ENCODE measurements around the gene CHORDC1.
"Not testable (repeated sequence)": the region's sequence is repeated elsewhere in the genome, so short reads cannot be mapped to it uniquely, and the experiment has no call there.

Gene CHORDC1

DNA sequence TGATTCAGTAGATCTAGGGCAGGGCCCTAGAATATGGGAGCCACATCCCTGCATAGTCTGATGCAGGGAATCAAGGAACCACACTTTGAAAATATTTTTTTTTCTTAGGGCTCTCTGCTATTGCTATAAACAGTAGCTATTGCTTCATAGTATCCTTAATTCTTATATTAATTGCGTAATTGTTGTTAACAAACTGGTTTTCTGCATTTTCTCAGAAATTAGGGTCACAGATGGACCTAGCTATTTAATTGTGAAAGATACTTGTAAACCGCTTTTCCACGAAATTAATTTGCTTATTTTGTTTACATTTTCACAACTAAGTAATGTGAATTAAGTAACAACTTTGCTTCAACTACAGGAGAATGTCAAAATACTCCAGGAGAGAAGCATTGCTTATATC is 54.3 kb downstream of the CHORDC1 start:
- peak overlapping the region; percentile 53; the same call in 1 of the 2 replicates for H3K27ac ChIP-seq
- TF ChIP-seq, protein P1, sequence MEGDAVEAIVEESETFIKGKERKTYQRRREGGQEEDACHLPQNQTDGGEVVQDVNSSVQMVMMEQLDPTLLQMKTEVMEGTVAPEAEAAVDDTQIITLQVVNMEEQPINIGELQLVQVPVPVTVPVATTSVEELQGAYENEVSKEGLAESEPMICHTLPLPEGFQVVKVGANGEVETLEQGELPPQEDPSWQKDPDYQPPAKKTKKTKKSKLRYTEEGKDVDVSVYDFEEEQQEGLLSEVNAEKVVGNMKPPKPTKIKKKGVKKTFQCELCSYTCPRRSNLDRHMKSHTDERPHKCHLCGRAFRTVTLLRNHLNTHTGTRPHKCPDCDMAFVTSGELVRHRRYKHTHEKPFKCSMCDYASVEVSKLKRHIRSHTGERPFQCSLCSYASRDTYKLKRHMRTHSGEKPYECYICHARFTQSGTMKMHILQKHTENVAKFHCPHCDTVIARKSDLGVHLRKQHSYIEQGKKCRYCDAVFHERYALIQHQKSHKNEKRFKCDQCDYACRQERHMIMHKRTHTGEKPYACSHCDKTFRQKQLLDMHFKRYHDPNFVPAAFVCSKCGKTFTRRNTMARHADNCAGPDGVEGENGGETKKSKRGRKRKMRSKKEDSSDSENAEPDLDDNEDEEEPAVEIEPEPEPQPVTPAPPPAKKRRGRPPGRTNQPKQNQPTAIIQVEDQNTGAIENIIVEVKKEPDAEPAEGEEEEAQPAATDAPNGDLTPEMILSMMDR (conservative IDR thresholded peaks at IDR 0.05) = no peak

- H3K27ac ChIP-seq = peak overlapping the region; percentile 53; the same call in 1 of the 2 replicates
Measured at GRCh38 chr11:90167704-90168103, 55.1 kb downstream of the CHORDC1 start.

GRCh38 chr11:90166982-90167573 is 55.8 kb downstream of the CHORDC1 start:
- not testable (repeated sequence) for H3K27ac ChIP-seq

All from VCaP (cell line).